HepG2 (cell line): ENCODE measurements around the gene CLRN3. TPM values are rescaled to one million over a fixed set of nuclear protein-coding genes. Genes with fewer than 3 reads are reported as not detected.

Experiments
- ATAC-seq: fragments of 200-7000 bp; cut with Tn5 transposase; 3 replicates; pipeline ENCODE4 v1.9.1; 2020; ENCODE audit warnings: mild to moderate bottlenecking, moderate library complexity
- BruUV-seq: library from RNA; stranded (reverse); fragments of 400-500 nt; replicated peaks from 2 replicates; lab custom pipeline; 2021; lab: Mats Ljungman, UMichigan
- CTCF ChIA-PET: fragments of 300-600 bp; formaldehyde crosslinking; extraction: SDS; loops from one replicate; lab custom pipeline; 2021; ENCODE audit warnings: low total read pairs, inconsistent platforms, low intra/inter-chr PET ratio; lab: Yijun Ruan, JAX
- POLR2A ChIA-PET: fragments of 350-600 bp; sonication (Branson Sonifier 250); formaldehyde crosslinking; loops from one replicate; lab custom pipeline; 2020; ENCODE audit warnings: antibody characterized with exemption, inconsistent platforms; lab: Yijun Ruan, JAX
- DNase-seq: peaks from one replicate; pipeline ENCODE4 v3.0.0-alpha.2; 2015; ENCODE audit warnings: low spot score
- FAIRE-seq: peaks from 3 replicates; lab custom pipeline; 2011; peaks lifted over from hg19 to GRCh38; lab: Jason Lieb, UNC
- H2AFZ ChIP-seq: one replicate; pipeline ENCODE4 v1.6.1; 2011; ENCODE audit warnings: low read length, inconsistent platforms
- H3K27ac ChIP-seq: fragments of 300-600 bp; 3 replicates; pipeline ENCODE4 v1.8.0; 2011; ENCODE audit warnings: mixed run types, mild to moderate bottlenecking, mixed read lengths, low read length, inconsistent platforms; ENCODE audit not compliant: insufficient read depth; ENCODE audit errors: extremely low read length
- H3K27me3 ChIP-seq, 2 experiments: fragments of 200-600 bp in 1 of 2; 2 replicates in 1 of 2; 3 replicates in 1 of 2; pipeline versions ENCODE4 v1.6.0 to v1.8.0; 2011; ENCODE audit warnings: low read length in 2 of 2, mild to moderate bottlenecking in 2 of 2, moderate library complexity in 2 of 2, inconsistent platforms in 1 of 2; ENCODE audit not compliant: insufficient read depth in 2 of 2, control insufficient read depth in 1 of 2
- H3K36me3 ChIP-seq, 2 experiments: fragments of 200-600 bp in 1 of 2; replicated peaks in 1 of 2; 2 replicates in 1 of 2; 3 replicates in 1 of 2; pipeline versions ENCODE4 v1.5.1 to v1.8.0; 2011; ENCODE audit warnings: low read length in 2 of 2, inconsistent platforms in 1 of 2; ENCODE audit not compliant: insufficient read depth in 2 of 2, control insufficient read depth in 1 of 2
- H3K4me1 ChIP-seq: 2 replicates; pipeline ENCODE4 v1.5.1; 2012; ENCODE audit warnings: low read length, inconsistent platforms; ENCODE audit not compliant: insufficient read depth
- H3K4me2 ChIP-seq: 2 replicates; pipeline ENCODE4 v1.6.0; 2011; ENCODE audit warnings: low read depth, low read length, inconsistent platforms
- H3K4me3 ChIP-seq, 3 experiments: fragments of 200-600 bp in 1 of 3; sonication (generic), shearing (Covaris generic) in 1 of 3; replicated peaks in 1 of 3; 2 replicates each; pipeline ENCODE4 v1.5.1; 2011 to 2016; ENCODE audit warnings: low read length in 3 of 3, inconsistent platforms in 2 of 3, low read depth in 2 of 3, mild to moderate bottlenecking in 2 of 3, control low read depth in 1 of 3, mixed read lengths in 1 of 3; ENCODE audit not compliant: insufficient read depth in 1 of 3
- H3K79me2 ChIP-seq: one replicate; pipeline ENCODE4 v1.6.1; 2011; ENCODE audit warnings: low read length, inconsistent platforms; ENCODE audit not compliant: insufficient read depth
- H3K9ac ChIP-seq: 2 replicates; pipeline ENCODE4 v1.6.0; 2011; ENCODE audit warnings: mild to moderate bottlenecking, low read depth, low read length, inconsistent platforms; ENCODE audit not compliant: insufficient read depth
- H3K9me3 ChIP-seq: 2 replicates; pipeline ENCODE4 v1.5.1; 2012; ENCODE audit warnings: mild to moderate bottlenecking, low read length
- H4K20me1 ChIP-seq: 2 replicates; pipeline ENCODE4 v1.6.0; 2011; ENCODE audit warnings: inconsistent platforms, mild to moderate bottlenecking, low read length, moderate library complexity; ENCODE audit not compliant: insufficient read depth
- GABPB1 ChIP-seq: IDR thresholded peaks from 2 replicates; pipeline ENCODE4 v1.6.1; 2016; ENCODE audit warnings: mild to moderate bottlenecking, missing genetic modification reagents, moderate library complexity, missing compliant biosample characterization
- KAT8 ChIP-seq: IDR thresholded peaks from 2 replicates; pipeline ENCODE4 v1.6.1; 2016; ENCODE audit warnings: missing genetic modification reagents, missing compliant biosample characterization
- KLF11 ChIP-seq: IDR thresholded peaks from 2 replicates; pipeline ENCODE4 v1.6.1; 2016; ENCODE audit warnings: missing compliant biosample characterization
- KLF16 ChIP-seq, 2 experiments: sonication (generic) in 1 of 2; formaldehyde crosslinking in 1 of 2; IDR thresholded peaks; 2 replicates each; pipeline versions ENCODE4 v1.6.1 to v1.8.0; 2016 to 2023; ENCODE audit warnings: missing genetic modification reagents in 2 of 2, missing compliant biosample characterization in 1 of 2
- RFXANK ChIP-seq: IDR thresholded peaks from 2 replicates; pipeline ENCODE4 v1.6.1; 2016
- SP1 ChIP-seq, 2 experiments: fragments of 450-650 bp in 1 of 2; sonication (generic) in 1 of 2; formaldehyde crosslinking in 1 of 2; IDR thresholded peaks; 2 replicates each; pipeline versions ENCODE4 v1.4.0 to v1.6.1; 2016 to 2020; ENCODE audit warnings: missing genetic modification reagents in 1 of 2
- ZBTB21 ChIP-seq: sonication (generic); formaldehyde crosslinking; IDR thresholded peaks from 2 replicates; pipeline ENCODE4 v1.4.0; 2020; ENCODE audit warnings: missing genetic modification reagents
- ZIK1 ChIP-seq: sonication (generic); formaldehyde crosslinking; IDR thresholded peaks from 2 replicates; pipeline ENCODE4 v1.5.0; 2020; ENCODE audit warnings: mild to moderate bottlenecking, low read depth, missing genetic modification reagents, borderline replicate concordance
- ZNF205 ChIP-seq: IDR thresholded peaks from 2 replicates; pipeline ENCODE4 v1.6.1; 2018; ENCODE audit warnings: missing biosample characterization, missing genetic modification reagents
- ZNF674 ChIP-seq: sonication (generic); formaldehyde crosslinking; IDR thresholded peaks from 2 replicates; pipeline ENCODE4 v1.5.0; 2020; ENCODE audit warnings: low read depth, mild to moderate bottlenecking, missing genetic modification reagents
- WGBS: methylation state at CpG from one replicate; pipeline ENCODE4 v1.1.6; 2017; ENCODE audit warnings: low lambda C conversion rate; 5-methylcytosine and 5-hydroxymethylcytosine counted together
- in situ Hi-C: cut with HindIII; loops from 2 replicates; pipeline ENCODE4 v1.10.0; 2017; ENCODE audit warnings: low pct_unique_long_range_greater_than_20kb; ENCODE audit not compliant: extremely low pct_ligation_motif_present
- intact Hi-C: fragments of 100-400 bp; cut with micrococcal nuclease; formaldehyde crosslinking; loops from one replicate; pipeline ENCODE4 v1.10.0; 2022; ENCODE audit not compliant: unreplicated experiment
- polyA plus RNA-seq, 8 experiments: library from polyadenylated mRNA; depleted of rRNA in 3 of 8; stranded (reverse) in 7 of 8; unstranded in 1 of 8; fragments of >200 nt; fragmentation: Illumina TruSeq in 4 of 8; extraction: Trizol in 4 of 8; gene quantifications; 2 replicates each; pipeline versions ENCODE4 v1.2.1 to v1.2.3, GENCODE V29; 2011 to 2016; ENCODE audit warnings: low read depth in 4 of 8, missing spikeins in 1 of 8, mixed read lengths in 1 of 8; ENCODE audit not compliant: insufficient read depth in 1 of 8
- total RNA-seq, 5 experiments: library from RNA; depleted of rRNA; stranded (reverse); fragments of >200 nt; fragmentation: Illumina TruSeq; extraction: Trizol; gene quantifications; 2 replicates each; pipeline ENCODE4 v1.2.3, GENCODE V29; 2016; ENCODE audit warnings: low read depth in 1 of 5
- TF ChIP-seq, protein P1 (sequence below): sonication (generic); formaldehyde crosslinking; IDR thresholded peaks from 2 replicates; pipeline ENCODE4 v1.5.0; 2020; ENCODE audit warnings: missing genetic modification reagents, mild to moderate bottlenecking, borderline replicate concordance
- TF ChIP-seq, protein P2 (sequence below): sonication (generic); formaldehyde crosslinking; IDR thresholded peaks from 2 replicates; pipeline ENCODE4 v1.8.0; 2022; ENCODE audit warnings: missing genetic modification reagents, mild to moderate bottlenecking, inconsistent platforms, borderline replicate concordance
- TF ChIP-seq, protein P3 (sequence below): sonication (generic); formaldehyde crosslinking; IDR thresholded peaks from 2 replicates; pipeline ENCODE4 v1.5.0; 2020; ENCODE audit warnings: missing genetic modification reagents

The CLRN3 gene
- total and polyA plus RNA-seq, 2 of the 13 experiments (the other 11 are each of a cell fraction or from before 2014, with no cell fraction given), result not detected

DNA sequence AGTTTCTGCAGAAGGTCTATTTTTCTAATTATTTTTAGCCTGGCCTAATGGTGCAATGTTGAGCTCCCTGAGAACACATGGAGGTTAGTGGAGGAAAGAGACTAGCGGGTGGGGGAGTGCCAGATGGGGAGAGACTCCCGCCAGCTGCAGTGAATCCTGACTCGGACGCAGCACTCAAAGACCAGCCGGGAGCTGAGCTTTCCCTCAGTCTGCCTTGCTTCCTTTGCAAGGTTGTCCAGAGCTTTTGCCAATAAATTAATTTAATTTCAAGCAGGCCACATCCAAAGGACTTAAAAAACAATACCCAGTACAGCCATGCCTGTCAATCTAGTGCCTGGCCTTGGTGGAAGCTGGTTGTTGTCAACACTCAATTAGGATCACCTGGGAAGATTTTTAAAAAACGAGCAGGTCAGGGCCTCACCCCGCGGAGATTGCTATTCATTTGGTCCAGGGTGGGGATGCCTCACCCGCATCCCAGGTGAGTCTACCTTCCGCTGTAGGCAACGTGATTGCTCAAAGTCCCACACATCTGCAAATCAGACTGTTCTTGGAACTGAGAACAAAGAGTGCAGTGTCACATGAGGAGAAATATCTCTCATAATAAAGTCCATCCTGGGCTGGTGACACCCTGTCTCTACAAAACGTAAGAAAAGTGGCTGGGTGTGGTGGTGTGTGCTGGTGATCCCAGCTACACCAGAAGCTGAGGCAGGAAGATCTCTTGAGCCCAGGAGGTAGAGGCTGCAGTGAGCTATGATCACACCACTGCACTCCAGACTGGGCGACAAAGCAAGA lies 4.0 kb downstream of the CLRN3 start:
- Histone ChIP-seq H3K4me2 (no peak overlapping the region), H2AFZ (no peak overlapping the region), H3K27ac (no peak overlapping the region), H4K20me1 (no peaks in the 10 kb centered on the region), H3K9me3 (no peaks in the 10 kb centered on the region), H3K36me3 (no peaks in the 10 kb centered on the region), H3K9ac (no peak overlapping the region), H3K4me3 (no peak overlapping the region), H3K4me1 (peaks cover 9% of the 10 kb centered on the region), H3K27me3 (peaks cover 0 to 1% of the 10 kb centered on the region in 2 experiments; a peak in 1 of 5 replicates), H3K79me2 (no peaks in the 10 kb centered on the region)
- ChIA-PET POLR2A (no interaction called here), CTCF (no interaction called here)
- no TSS peak for BruUV-seq
- no peak for TF ChIP-seq RFXANK (CRISPR knock-in tag)
- no peak for TF ChIP-seq ZNF205 (CRISPR knock-in tag)
- TF ChIP-seq ZBTB21 (CRISPR knock-in tag), result no peak
- no peak for TF ChIP-seq ZIK1
- DNase-seq, result no peak
- ATAC-seq, result no peak
- 69% methylated on average over 11 of the region's 13 CpGs for WGBS
- no peak for FAIRE-seq
- intact Hi-C loops (no loop called here), in situ Hi-C loops (no loop called here)

DNA sequence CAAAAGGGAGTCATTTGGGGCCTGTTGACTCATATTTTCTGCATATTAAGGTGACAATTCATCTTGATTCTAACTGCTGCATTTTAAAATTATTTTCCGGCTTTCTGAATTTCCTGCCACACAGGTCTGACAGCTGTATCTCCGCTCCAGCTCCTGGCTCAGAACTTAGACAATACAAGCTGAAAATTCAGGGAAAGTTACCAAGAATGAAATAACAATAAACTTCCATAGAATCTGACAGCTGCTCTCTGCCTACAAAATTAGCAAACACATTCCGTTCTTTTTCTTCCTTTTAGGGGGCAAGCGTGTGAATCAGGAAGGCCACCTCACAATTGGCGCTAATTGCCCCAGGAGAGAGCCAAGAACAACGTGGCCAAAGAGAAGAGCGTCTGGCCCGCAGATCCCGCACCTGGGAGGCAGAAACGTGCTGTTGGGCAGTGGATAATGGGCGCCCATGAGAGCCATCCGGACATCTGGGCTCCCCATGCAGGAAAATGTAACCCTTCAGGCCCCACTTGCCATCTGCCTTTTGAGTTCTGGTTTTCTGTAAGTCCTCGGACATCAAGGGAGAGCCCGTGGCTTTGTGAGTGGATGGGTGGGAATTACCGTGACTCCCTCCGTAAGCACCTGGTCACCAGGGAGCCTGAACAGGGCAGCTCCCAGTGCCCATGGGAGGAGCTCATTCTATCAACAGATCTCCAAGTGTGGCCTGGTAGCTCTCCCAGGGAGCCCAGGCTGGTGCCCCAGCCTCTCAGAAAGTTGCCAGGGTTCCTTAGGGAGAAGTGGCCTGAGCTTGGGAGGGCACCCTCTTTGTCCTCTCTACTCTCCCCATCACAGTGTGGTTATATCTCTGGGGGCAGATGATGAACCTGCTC lies 5.0 kb downstream of the CLRN3 start:
- no peaks in the 10 kb centered on the region for H3K9me3 ChIP-seq
- no peak for ATAC-seq
- TF ChIP-seq, protein P1, sequence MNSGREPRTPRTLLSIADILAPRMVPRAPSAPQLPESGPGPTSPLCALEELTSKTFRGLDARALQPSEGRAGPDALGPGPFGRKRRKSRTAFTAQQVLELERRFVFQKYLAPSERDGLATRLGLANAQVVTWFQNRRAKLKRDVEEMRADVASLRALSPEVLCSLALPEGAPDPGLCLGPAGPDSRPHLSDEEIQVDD (CRISPR knock-in tag), result no peak
- TF ChIP-seq ZNF674 (CRISPR knock-in tag) (no peak), KLF16 (CRISPR knock-in tag; IDR thresholded peaks at IDR 0.05) (no peak), KLF11 (no peak), GABPB1 (CRISPR knock-in tag) (no peak), SP1 (IDR thresholded peaks at IDR 0.05) (no peak), SP1 (CRISPR knock-in tag; IDR thresholded peaks at IDR 0.05) (no peak), KAT8 (no peak)
- TF ChIP-seq, protein P2, sequence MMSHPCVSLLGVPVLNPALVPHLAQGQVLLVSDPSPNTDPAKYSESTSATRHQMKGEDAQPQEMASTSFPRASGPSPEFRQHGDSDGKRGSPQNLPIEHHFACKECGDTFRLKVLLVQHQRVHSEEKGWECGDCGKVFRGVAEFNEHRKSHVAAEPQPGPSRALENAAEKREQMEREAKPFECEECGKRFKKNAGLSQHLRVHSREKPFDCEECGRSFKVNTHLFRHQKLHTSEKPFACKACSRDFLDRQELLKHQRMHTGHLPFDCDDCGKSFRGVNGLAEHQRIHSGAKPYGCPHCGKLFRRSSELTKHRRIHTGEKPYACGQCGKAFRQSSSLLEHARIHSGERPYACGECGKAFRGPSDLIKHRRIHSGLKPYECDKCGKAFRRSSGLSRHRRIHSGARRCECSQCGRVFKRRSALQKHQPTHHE, result no peak
- TF ChIP-seq, protein P3, sequence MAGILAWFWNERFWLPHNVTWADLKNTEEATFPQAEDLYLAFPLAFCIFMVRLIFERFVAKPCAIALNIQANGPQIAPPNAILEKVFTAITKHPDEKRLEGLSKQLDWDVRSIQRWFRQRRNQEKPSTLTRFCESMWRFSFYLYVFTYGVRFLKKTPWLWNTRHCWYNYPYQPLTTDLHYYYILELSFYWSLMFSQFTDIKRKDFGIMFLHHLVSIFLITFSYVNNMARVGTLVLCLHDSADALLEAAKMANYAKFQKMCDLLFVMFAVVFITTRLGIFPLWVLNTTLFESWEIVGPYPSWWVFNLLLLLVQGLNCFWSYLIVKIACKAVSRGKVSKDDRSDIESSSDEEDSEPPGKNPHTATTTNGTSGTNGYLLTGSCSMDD (CRISPR knock-in tag), result no peak
- in situ Hi-C loops, result no loop called here
- no TSS peak for BruUV-seq
- H3K36me3 ChIP-seq, result no peaks in the 10 kb centered on the region
- FAIRE-seq, result no peak
- intact Hi-C loops, result no loop called here
- H3K27me3 ChIP-seq, result peaks cover 0 to 1% of the 10 kb centered on the region in 2 experiments; a peak in 1 of 5 replicates
- 79% methylated on average over 14 of the region's 16 CpGs for WGBS
- no peak overlapping the region for H3K4me3 ChIP-seq
- H3K79me2 ChIP-seq, result no peaks in the 10 kb centered on the region
- H4K20me1 ChIP-seq, result no peaks in the 10 kb centered on the region
- DNase-seq, result no peak
- CTCF ChIA-PET, result no interaction called here
- POLR2A ChIA-PET, result no interaction called here
- H3K9ac ChIP-seq, result no peak overlapping the region
- H3K4me2 ChIP-seq, result no peak overlapping the region
- H2AFZ ChIP-seq, result no peak overlapping the region
- no peak overlapping the region for H3K27ac ChIP-seq
- H3K4me1 ChIP-seq, result peaks cover 5% of the 10 kb centered on the region
